Measurements from ENCODE around the gene GUCY2C.

The GUCY2C gene

DNA sequence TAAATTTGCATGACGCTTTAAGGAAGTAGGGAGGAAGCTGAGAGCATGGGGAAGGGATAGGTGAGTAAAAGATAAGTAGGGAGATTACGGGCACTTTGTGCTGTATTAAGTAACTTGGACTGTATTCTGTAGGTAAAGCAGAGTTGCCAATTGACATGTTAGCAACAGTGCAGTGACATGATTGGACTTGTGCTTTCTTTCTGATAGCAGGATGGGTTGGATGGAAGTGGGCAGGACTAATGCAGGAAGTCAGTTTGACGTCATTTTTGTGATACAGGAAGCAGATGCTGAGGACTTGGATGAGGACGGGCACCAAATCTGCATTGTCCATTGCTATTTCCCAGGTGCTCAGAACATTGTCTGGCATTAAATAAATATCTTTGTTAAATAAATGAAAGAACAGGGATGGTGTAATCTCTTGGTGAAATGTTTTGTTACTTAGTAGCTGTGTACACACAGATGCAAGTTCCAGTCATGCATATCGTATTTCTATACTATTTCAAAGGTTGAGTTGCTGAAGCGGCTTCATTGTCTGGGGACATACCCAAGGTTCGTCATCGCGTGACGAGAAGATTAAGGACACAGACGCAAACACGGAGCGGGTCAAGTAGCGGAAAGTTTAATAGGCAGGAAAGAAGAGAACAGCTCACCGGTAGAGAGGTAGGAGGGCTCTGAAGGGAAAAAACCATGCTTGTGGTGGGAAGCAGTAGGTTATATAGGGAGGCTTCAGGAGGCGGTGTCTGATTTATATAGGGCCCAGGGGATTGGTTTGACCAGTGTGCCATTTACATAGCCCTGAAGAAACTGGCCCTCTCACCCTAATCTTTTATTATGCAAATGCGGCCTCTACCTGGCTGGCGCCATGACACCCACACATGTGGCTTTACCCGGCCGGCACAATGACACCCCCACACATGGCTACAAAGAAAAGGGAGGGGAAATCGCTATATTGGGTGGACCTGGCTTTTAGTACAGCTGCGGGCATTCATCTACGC lies 30.7 kb downstream of the GUCY2C start:
- TF ChIP-seq, protein P1, sequence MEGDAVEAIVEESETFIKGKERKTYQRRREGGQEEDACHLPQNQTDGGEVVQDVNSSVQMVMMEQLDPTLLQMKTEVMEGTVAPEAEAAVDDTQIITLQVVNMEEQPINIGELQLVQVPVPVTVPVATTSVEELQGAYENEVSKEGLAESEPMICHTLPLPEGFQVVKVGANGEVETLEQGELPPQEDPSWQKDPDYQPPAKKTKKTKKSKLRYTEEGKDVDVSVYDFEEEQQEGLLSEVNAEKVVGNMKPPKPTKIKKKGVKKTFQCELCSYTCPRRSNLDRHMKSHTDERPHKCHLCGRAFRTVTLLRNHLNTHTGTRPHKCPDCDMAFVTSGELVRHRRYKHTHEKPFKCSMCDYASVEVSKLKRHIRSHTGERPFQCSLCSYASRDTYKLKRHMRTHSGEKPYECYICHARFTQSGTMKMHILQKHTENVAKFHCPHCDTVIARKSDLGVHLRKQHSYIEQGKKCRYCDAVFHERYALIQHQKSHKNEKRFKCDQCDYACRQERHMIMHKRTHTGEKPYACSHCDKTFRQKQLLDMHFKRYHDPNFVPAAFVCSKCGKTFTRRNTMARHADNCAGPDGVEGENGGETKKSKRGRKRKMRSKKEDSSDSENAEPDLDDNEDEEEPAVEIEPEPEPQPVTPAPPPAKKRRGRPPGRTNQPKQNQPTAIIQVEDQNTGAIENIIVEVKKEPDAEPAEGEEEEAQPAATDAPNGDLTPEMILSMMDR (IDR thresholded peaks at IDR 0.05; ENCODE audit: insufficient read depth, low read depth, low read length, missing control alignments), result no peak
- H3K4me3 ChIP-seq (ENCODE audit: low read depth, low read length), result no peak overlapping the region
- DNase-seq (ENCODE audit: low read depth), result peak; percentile 5

DNA sequence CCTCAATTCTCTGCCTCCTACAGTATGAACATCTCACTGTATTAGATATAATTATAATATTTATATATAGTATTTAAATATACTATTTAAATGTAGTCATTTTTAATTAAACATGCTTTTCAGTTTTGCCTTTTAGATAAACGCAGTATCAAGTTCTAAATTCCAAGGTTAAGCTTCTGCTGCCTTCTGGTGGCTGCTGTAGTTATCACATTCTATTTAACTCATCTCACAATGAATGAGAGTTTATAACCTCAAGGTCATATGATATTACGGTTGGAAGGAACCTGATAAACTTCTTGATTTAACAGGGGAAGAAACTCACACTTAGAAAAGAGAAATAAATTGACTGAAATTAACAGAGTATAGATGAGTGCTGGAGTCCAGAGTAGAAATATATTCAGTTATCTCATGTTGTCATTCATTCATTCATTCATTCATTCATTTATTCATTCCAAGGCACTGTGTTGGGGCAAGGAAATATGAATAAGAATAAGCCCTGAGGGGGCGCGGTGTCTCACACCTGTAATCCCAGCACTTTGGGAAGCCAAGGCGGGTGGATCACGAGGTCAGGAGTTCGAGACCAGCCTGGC lies 31.9 kb downstream of the GUCY2C start:
- DNase-seq (ENCODE audit: low read depth), result peak; percentile 62
- H3K4me3 ChIP-seq (ENCODE audit: low read depth, low read length), result no peak overlapping the region
- TF ChIP-seq, protein P1 (IDR thresholded peaks at IDR 0.05; ENCODE audit: insufficient read depth, low read depth, low read length, missing control alignments), result peak; percentile 57

DNA sequence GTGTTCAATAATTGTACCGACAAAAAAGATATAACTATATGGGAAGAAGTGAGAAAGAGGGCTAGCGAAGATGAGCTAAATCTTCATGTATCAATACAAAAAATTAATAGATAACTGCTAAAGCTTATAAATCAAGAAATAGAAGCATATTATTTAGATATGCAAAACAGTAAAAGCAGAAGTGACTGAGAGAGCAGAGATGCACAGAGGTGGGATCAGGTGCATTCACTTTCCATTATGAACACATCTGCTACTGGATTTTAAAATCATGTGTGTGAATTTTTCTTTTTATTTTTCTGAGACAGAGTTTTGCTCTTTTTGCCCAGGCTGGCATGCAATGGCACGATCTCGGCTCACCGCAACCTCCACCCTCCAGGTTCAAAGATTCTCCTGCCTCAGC lies 33.4 kb downstream of the GUCY2C start:
- H3K4me3 ChIP-seq (ENCODE audit: low read depth, low read length), result no peak overlapping the region
- TF ChIP-seq, protein P1 (IDR thresholded peaks at IDR 0.05; ENCODE audit: insufficient read depth, low read depth, low read length, missing control alignments), result no peak
- DNase-seq (ENCODE audit: low read depth), result no peak

DNA sequence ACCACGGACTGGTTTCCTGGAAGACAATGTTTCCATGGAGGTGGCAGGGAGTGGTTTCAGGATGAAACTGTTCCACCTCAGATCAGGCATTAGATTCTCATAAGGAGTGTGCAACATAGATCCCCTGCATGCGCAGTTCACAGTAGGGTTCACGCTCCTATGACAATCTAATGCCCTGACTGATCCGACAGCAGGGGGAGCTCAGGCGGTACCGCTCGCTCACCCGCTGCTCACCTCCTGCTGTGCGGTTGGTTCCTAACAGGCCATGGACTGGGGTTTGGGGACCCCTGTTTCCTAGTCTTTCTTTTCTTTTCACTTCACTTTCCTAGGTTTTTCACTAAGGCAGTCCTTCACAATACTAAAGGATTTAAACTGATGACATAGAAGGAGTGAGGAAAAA lies 39.6 kb downstream of the GUCY2C start:
- TF ChIP-seq, protein P1 (IDR thresholded peaks at IDR 0.05; ENCODE audit: insufficient read depth, low read depth, low read length, missing control alignments), result no peak
- no peak for DNase-seq (ENCODE audit: low read depth)
- H3K4me3 ChIP-seq (ENCODE audit: low read depth, low read length), result no peak overlapping the region

DNA sequence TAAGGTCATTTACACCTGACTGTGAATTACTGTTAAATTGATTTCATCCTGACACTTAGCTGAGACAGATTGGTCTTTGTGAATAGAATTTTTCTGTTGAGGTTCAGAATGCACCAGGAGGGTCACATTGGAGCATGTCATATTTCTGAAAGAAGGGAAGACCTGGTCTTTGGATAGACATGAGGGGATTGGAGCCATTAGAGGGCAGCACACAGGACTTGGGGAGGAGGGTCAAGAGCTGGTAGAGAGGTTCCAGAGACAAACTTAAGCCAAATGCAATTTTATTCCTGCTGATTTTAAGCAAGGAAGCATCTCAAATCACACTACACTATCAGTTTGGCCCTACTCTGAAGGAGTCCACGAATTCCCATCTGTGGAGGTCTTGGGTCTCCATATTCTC lies 41.1 kb downstream of the GUCY2C start:
- TF ChIP-seq, protein P1 (IDR thresholded peaks at IDR 0.05; ENCODE audit: insufficient read depth, low read depth, low read length, missing control alignments), result no peak
- no peak for DNase-seq (ENCODE audit: low read depth)
- no peak overlapping the region for H3K4me3 ChIP-seq (ENCODE audit: low read depth, low read length)

DNA sequence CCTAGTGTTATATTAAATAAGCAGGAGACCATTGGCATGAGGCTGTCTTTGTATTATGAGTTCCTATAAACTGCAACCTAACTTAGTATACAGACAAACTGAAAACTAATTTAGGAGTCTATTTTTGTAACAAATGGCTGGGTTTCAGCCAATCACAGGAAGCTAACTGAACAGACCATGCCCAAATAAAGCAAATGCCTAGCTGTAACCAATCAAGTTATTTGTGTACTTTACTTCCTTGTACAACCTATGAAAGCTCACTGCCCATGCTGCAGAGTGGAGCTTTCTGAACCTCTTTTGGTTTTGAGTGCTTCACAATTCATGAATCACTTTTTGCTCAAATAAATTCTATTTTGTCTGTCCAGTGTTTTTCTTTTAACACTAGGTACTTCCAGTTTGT lies 41.6 kb downstream of the GUCY2C start:
- peak; percentile 19 for DNase-seq (ENCODE audit: low read depth)
- TF ChIP-seq, protein P1 (IDR thresholded peaks at IDR 0.05; ENCODE audit: insufficient read depth, low read depth, low read length, missing control alignments), result no peak
- H3K4me3 ChIP-seq (ENCODE audit: low read depth, low read length), result no peak overlapping the region
